Fibroblast of lung (primary cell): Measurements from ENCODE around the gene FTO.

Experiments
- CTCF ChIP-seq, 2 donors: IDR thresholded peaks in 1 of 2; conservative IDR thresholded peaks in 1 of 2; 1 replicate in 1 of 2; 2 replicates in 1 of 2; pipeline ENCODE4 v1.5.1; 2011 to 2012; ENCODE audit warnings: low read length in 2 of 2, control low read depth in 1 of 2, inconsistent platforms in 1 of 2, low read depth in 1 of 2, mild to moderate bottlenecking in 1 of 2
- EZH2 ChIP-seq: IDR thresholded peaks from 2 replicates; pipeline ENCODE4 v1.5.1; 2012; ENCODE audit warnings: low read length, control low read depth, mild to moderate bottlenecking; ENCODE audit errors: missing control alignments

GRCh38 chr16:54070789-54071343 is 366.9 kb downstream of the FTO start:
- TF ChIP-seq CTCF (conservative IDR thresholded peaks at IDR 0.05 in 1 of 2, IDR thresholded peaks at IDR 0.05 in 1 of 2; ENCODE audit: low read depth in 1 of 2, low read length in 2 of 2) (no peak), EZH2 (no peak)
